Chondrocyte (in vitro differentiated cells): ENCODE measurements around the gene RNF208. TPM values are rescaled to one million over a fixed set of nuclear protein-coding genes. Genes with fewer than 3 reads are reported as not detected.

ENCODE experiments used
- DNase-seq: peaks from one replicate; pipeline ENCODE4 v3.0.0; 2021; ENCODE audit warnings: mixed read lengths, low spot score
- H3K27ac Mint-ChIP-seq: one replicate; pipeline ENCODE4 v1.8.0; 2021; ENCODE audit warnings: mild to moderate bottlenecking, moderate library complexity, mixed read lengths; ENCODE audit not compliant: unreplicated experiment
- H3K27me3 Mint-ChIP-seq: 2 replicates; pipeline ENCODE4 v1.8.0; 2021; ENCODE audit warnings: low read depth, mixed read lengths
- H3K36me3 Mint-ChIP-seq: 2 replicates; pipeline ENCODE4 v1.8.0; 2021; ENCODE audit warnings: low read depth, mixed read lengths
- H3K4me1 Mint-ChIP-seq: 2 replicates; pipeline ENCODE4 v1.8.0; 2021; ENCODE audit warnings: low read depth, mild to moderate bottlenecking, mixed read lengths
- H3K4me3 Mint-ChIP-seq: one replicate; pipeline ENCODE4 v1.8.0; 2021; ENCODE audit warnings: mild to moderate bottlenecking, moderate library complexity, mixed read lengths; ENCODE audit not compliant: unreplicated experiment
- H3K9me3 Mint-ChIP-seq: 2 replicates; pipeline ENCODE4 v1.8.0; 2021; ENCODE audit warnings: low read depth, mixed read lengths
- CTCF ChIP-seq: fragments of 200-600 bp; sonication (generic); IDR thresholded peaks from 2 replicates; pipeline ENCODE4 v1.5.0; 2021; ENCODE audit warnings: antibody characterized with exemption, mild to moderate bottlenecking, moderate library complexity
- total RNA-seq: library from RNA; stranded (reverse); gene quantifications from 3 replicates; pipeline ENCODE4 v1.2.1, GENCODE V29; 2021

The RNF208 gene
- total RNA-seq, 1 donor from 2014 or later: 3.3 TPM

GRCh38 chr9:137228506-137228967, 6.5 kb upstream of the RNF208 start:
- peaks cover 2% of the 10 kb centered on the region for H3K27me3 Mint-ChIP-seq
- H3K9me3 Mint-ChIP-seq: no peaks in the 10 kb centered on the region
- H3K27ac Mint-ChIP-seq: no peak overlapping the region
- no peak for DNase-seq
- H3K4me3 Mint-ChIP-seq: no peak overlapping the region
- H3K36me3 Mint-ChIP-seq: no peaks in the 10 kb centered on the region
- peaks cover 9% of the 10 kb centered on the region for H3K4me1 Mint-ChIP-seq
- TF ChIP-seq CTCF: no peak

- Mint-ChIP-seq H3K27me3 (peaks cover 2% of the 10 kb centered on the region), H3K36me3 (no peaks in the 10 kb centered on the region), H3K4me1 (peaks cover 11% of the 10 kb centered on the region), H3K9me3 (no peaks in the 10 kb centered on the region), H3K27ac (no peak overlapping the region), H3K4me3 (no peak overlapping the region)
- TF ChIP-seq CTCF: no peak
- no peak for DNase-seq
These were observed 5.9 kb upstream of the RNF208 start for GRCh38 chr9:137227853-137228505.

GRCh38 chr9:137227054-137227852, 5.2 kb upstream of the RNF208 start, which contains the start of gene RNF224:
RNF224 (plus strand) TSS chr9:137227502; CDS start chr9:137228336, 834 bp downstream.
- Mint-ChIP-seq H3K9me3 (no peaks in the 10 kb centered on the region), H3K36me3 (no peaks in the 10 kb centered on the region), H3K27me3 (peaks cover 2% of the 10 kb centered on the region), H3K4me3 (no peak within 1 kb of the TSS), H3K27ac (peak within 1 kb of the TSS; percentile 45), H3K4me1 (peaks cover 13% of the 10 kb centered on the region)
- no peak for DNase-seq
- peak; percentile 92 for TF ChIP-seq CTCF

GRCh38 chr9:137226338-137227053, 4.5 kb upstream of the RNF208 start:
- Mint-ChIP-seq H3K4me3 (no peak overlapping the region), H3K36me3 (no peaks in the 10 kb centered on the region), H3K4me1 (peaks cover 13% of the 10 kb centered on the region), H3K9me3 (no peaks in the 10 kb centered on the region), H3K27ac (peak overlapping the region; percentile 45), H3K27me3 (peaks cover 2% of the 10 kb centered on the region)
- no peak for DNase-seq
- no peak for TF ChIP-seq CTCF
